SU-DHL-6 (cell line): ENCODE results near the gene MYOF.

Experiments
- H2AFZ ChIP-seq: fragments of 200-600 bp; sonication (generic); 2 replicates; pipeline ENCODE4 v1.6.1; 2014; ENCODE audit warnings: low read depth, mild to moderate bottlenecking, moderate library complexity, mixed read lengths, antibody characterized with exemption, low read length; ENCODE audit not compliant: severe bottlenecking
- H3F3A ChIP-seq: fragments of 200-600 bp; shearing (Covaris generic); 2 replicates; pipeline ENCODE4 v1.6.0; 2016; ENCODE audit warnings: antibody characterized with exemption, mild to moderate bottlenecking; ENCODE audit not compliant: insufficient read depth
- H3K27ac ChIP-seq: fragments of 200-600 bp; sonication (generic); 2 replicates; pipeline ENCODE4 v1.5.1; 2016; ENCODE audit warnings: low read depth, mild to moderate bottlenecking, low read length, moderate library complexity, mixed read lengths
- H3K27me3 ChIP-seq: fragments of 200-600 bp; sonication (generic), shearing (Covaris generic); 2 replicates; pipeline ENCODE4 v1.6.0; 2014; ENCODE audit warnings: mild to moderate bottlenecking, low read length
- H3K36me3 ChIP-seq: fragments of 200-600 bp; sonication (generic); 2 replicates; pipeline ENCODE4 v1.6.1; 2014; ENCODE audit warnings: mild to moderate bottlenecking, low read length, mixed read lengths
- H3K4me2 ChIP-seq: fragments of 300-600, 200-600 bp; shearing (Covaris generic), sonication (generic); 2 replicates; pipeline ENCODE4 v1.6.0; 2014; ENCODE audit warnings: low read length, low read depth, mild to moderate bottlenecking; ENCODE audit not compliant: poor library complexity, severe bottlenecking
- H3K4me3 ChIP-seq: fragments of 200-600 bp; sonication (generic); 2 replicates; pipeline ENCODE4 v1.5.1; 2014; ENCODE audit warnings: antibody characterized with exemption, low read length, mild to moderate bottlenecking, mixed read lengths; ENCODE audit not compliant: insufficient read depth, poor library complexity, severe bottlenecking
- H3K79me2 ChIP-seq: fragments of 200-600 bp; sonication (generic); 2 replicates; pipeline ENCODE4 v1.6.1; 2014; ENCODE audit warnings: mild to moderate bottlenecking, low read length, moderate library complexity; ENCODE audit not compliant: insufficient read depth
- H3K9ac ChIP-seq: fragments of 200-600 bp; sonication (generic); 2 replicates; pipeline ENCODE4 v1.7.0; 2014; ENCODE audit warnings: mild to moderate bottlenecking, low read length
- H3K9me2 ChIP-seq: fragments of 200-600 bp; sonication (generic); replicated peaks from 2 replicates; pipeline ENCODE4 v1.6.1; 2014; ENCODE audit warnings: low read length; ENCODE audit not compliant: insufficient read depth
- H3K9me3 ChIP-seq: fragments of 200-600 bp; sonication (generic); 2 replicates; pipeline ENCODE4 v1.6.1; 2014; ENCODE audit warnings: low read length, mixed read lengths; ENCODE audit not compliant: insufficient read depth
- H4K20me1 ChIP-seq: fragments of 200-600 bp; sonication (generic); 2 replicates; pipeline ENCODE4 v1.6.1; 2014; ENCODE audit warnings: low read depth, mild to moderate bottlenecking, antibody characterized with exemption, low read length, moderate library complexity, mixed read lengths
- CTCF ChIP-seq: fragments of 200-600 bp; sonication (generic); IDR thresholded peaks from one replicate; pipeline ENCODE4 v1.5.1; 2017; ENCODE audit warnings: antibody characterized with exemption, mild to moderate bottlenecking, low read length, moderate library complexity; ENCODE audit not compliant: insufficient read depth, poor library complexity, severe bottlenecking
- EZH2phosphoT487 ChIP-seq: fragments of 200-600 bp; sonication (generic), shearing (Covaris generic); conservative IDR thresholded peaks from 2 replicates; pipeline ENCODE4 v1.6.1; 2018; ENCODE audit warnings: mild to moderate bottlenecking, antibody characterized with exemption, low read length, moderate library complexity, mixed read lengths

Gene MYOF

DNA sequence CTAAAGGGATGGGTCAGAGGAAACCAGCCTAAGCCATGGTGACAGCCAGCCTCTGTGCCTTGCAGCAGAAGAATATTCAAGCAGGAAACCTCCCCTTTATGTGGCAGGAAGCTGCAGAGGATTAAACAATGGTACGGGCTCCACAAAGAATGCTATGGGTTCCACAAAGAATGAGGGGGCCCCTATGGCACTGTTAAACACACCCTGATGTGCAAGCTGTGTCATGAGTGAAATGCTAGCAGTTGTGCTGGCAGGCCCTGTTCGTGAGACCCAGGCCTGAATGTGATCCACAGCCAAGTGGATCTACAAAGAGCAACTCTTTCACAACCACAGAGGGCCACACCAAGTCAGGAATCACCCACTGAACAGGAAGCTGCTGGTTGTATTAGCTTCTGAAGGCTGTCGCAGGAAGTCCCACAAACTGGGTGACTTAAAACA is 68.9 kb downstream of the MYOF start:
- H3K27me3 ChIP-seq: no peaks in the 10 kb centered on the region
- TF ChIP-seq CTCF: no peak
- H2AFZ ChIP-seq: no peak overlapping the region
- no peaks in the 10 kb centered on the region for H3F3A ChIP-seq
- no peak overlapping the region for H3K9ac ChIP-seq
- H3K9me2 ChIP-seq: no peaks in the 10 kb centered on the region
- no peaks in the 10 kb centered on the region for H3K9me3 ChIP-seq
- H3K4me3 ChIP-seq: no peak overlapping the region
- H3K36me3 ChIP-seq: no peaks in the 10 kb centered on the region
- H3K79me2 ChIP-seq: no peaks in the 10 kb centered on the region
- H3K27ac ChIP-seq: no peak overlapping the region
- H4K20me1 ChIP-seq: no peaks in the 10 kb centered on the region
- H3K4me2 ChIP-seq: no peak overlapping the region

DNA sequence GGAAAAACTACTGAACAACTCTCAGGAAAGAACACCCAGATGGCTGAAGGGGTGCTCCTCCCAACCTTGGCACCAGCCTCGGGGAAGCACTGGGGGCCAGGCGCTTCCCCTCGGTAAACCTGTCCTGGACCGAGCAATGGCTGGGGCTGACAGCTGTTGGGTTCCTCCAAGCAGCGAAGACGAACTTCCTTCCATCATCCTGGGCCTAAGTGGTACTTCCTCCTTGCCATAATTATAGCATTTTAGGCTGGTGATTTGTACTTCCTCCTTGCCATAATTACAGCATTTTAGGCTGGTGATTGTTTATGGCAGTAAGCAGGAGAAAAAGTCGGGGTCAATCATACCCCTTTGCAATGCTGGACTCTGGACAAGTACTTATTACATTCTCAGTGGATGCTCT is 69.3 kb downstream of the MYOF start:
- H2AFZ ChIP-seq: no peak overlapping the region
- H3K9me3 ChIP-seq: no peaks in the 10 kb centered on the region
- H3K79me2 ChIP-seq: no peaks in the 10 kb centered on the region
- no peaks in the 10 kb centered on the region for H3K9me2 ChIP-seq
- no peak overlapping the region for H3K27ac ChIP-seq
- H3K36me3 ChIP-seq: no peaks in the 10 kb centered on the region
- H3K4me2 ChIP-seq: no peak overlapping the region
- no peak overlapping the region for H3K4me3 ChIP-seq
- H3K9ac ChIP-seq: no peak overlapping the region
- TF ChIP-seq CTCF (no peak), EZH2phosphoT487 (no peak)
- no peaks in the 10 kb centered on the region for H3F3A ChIP-seq
- no peaks in the 10 kb centered on the region for H3K27me3 ChIP-seq
- H4K20me1 ChIP-seq: no peaks in the 10 kb centered on the region

DNA sequence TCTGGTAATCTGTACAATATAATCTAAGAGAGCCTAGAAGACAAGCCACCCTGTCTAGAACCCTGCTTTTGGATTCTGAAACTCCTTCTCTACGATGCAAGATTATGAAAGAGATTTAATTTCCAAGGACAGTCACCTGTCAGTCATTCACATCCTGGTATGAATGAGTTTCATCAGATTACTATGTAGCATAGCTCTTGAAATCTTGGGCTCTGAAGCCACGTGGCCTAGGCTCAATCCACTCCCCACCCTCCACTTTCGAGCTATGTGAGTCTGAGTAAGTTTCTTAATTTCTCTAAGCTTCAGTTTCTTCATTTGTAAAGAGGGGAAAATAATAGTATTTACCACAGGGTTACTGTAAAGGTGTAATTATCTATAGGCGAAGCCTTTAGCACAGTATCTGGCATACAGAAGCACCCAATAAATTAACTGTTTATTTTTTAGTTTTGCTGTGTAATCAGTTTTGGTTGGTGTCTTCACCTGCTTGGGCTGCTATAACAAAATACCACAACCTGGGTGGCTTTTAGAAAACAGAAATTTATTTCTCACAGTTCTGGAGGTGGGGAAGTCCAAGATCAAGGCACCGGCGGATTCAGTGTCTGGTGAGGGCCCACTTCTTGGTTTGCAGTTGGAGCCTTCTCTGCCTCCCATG is 71.3 kb downstream of the MYOF start:
- H3K79me2 ChIP-seq: no peaks in the 10 kb centered on the region
- H3F3A ChIP-seq: no peaks in the 10 kb centered on the region
- no peak overlapping the region for H3K27ac ChIP-seq
- H3K4me2 ChIP-seq: no peak overlapping the region
- no peaks in the 10 kb centered on the region for H4K20me1 ChIP-seq
- H3K9ac ChIP-seq: no peak overlapping the region
- no peak overlapping the region for H3K4me3 ChIP-seq
- no peaks in the 10 kb centered on the region for H3K36me3 ChIP-seq
- no peak for TF ChIP-seq EZH2phosphoT487
- TF ChIP-seq CTCF: no peak
- H3K27me3 ChIP-seq: no peaks in the 10 kb centered on the region
- no peaks in the 10 kb centered on the region for H3K9me3 ChIP-seq
- H2AFZ ChIP-seq: no peak overlapping the region
- H3K9me2 ChIP-seq: no peaks in the 10 kb centered on the region

DNA sequence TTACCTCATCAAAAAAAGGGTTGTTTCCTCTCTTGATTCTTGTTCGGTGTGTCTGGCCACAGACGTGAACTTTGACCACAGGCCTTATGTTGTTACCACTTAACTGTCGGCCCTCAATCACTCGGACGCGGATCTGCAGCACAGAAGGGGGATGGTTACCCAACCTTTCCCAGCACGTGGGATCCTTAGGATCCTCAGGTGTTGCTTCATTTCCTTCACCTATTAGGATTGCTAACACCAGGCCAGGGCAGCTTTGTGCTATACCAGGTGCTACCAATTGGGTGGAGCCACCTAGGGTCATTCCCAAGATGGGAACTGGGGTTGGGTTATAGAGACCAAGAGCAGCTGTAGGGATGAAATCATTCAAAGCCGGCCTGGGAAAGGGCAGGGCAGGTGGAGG is 73.4 kb downstream of the MYOF start:
- Histone ChIP-seq H3K9me3 (no peaks in the 10 kb centered on the region), H2AFZ (no peak overlapping the region), H3K27ac (no peak overlapping the region), H3K4me2 (no peak overlapping the region), H3K4me3 (no peak overlapping the region), H3K36me3 (no peaks in the 10 kb centered on the region), H3K9me2 (no peaks in the 10 kb centered on the region), H3K9ac (no peak overlapping the region), H3F3A (no peaks in the 10 kb centered on the region), H4K20me1 (no peaks in the 10 kb centered on the region), H3K79me2 (no peaks in the 10 kb centered on the region), H3K27me3 (no peaks in the 10 kb centered on the region)
- TF ChIP-seq EZH2phosphoT487 (no peak), CTCF (no peak)
